Vagina (tissue), 2 donors: Measurements from ENCODE around the gene ERBB4. TPM values are rescaled to one million over a fixed set of nuclear protein-coding genes. Genes with fewer than 3 reads are reported as not detected.

ENCODE experiments used
- DNase-seq, 2 donors: peaks; one replicate each; pipeline ENCODE4 v3.0.0-alpha.2; 2017; ENCODE audit errors: extremely low spot score in 2 of 2
- H3K27ac ChIP-seq: fragments of 200-600 bp; sonication (generic); one replicate; pipeline ENCODE4 v1.5.1; 2019
- H3K27me3 ChIP-seq: fragments of 200-600 bp; sonication (generic); one replicate; pipeline ENCODE4 v1.5.1; 2019
- H3K36me3 ChIP-seq, 2 donors: fragments of 200-600 bp; sonication (generic); one replicate each; pipeline ENCODE4 v1.5.1; 2017 to 2019
- H3K4me1 ChIP-seq: fragments of 200-600 bp; sonication (generic); one replicate; pipeline ENCODE4 v1.5.1; 2019
- H3K4me3 ChIP-seq, 2 donors: fragments of 200-600 bp; sonication (generic); 1 replicate in 1 of 2; 2 replicates in 1 of 2; pipeline ENCODE4 v1.5.1; 2016 to 2019
- H3K9me3 ChIP-seq: fragments of 200-600 bp; sonication (generic); one replicate; pipeline ENCODE4 v1.5.1; 2019
- CTCF ChIP-seq, 3 experiments: fragments of 450-650 bp in 2 of 3; fragments of 200-600 bp in 1 of 3; sonication (generic) in 1 of 3; IDR thresholded peaks; one replicate each; pipeline ENCODE4 v1.5.1; 2017 to 2019; ENCODE audit warnings: antibody characterized with exemption in 3 of 3, mild to moderate bottlenecking in 2 of 3, moderate library complexity in 2 of 3
- POLR2A ChIP-seq, 2 donors: fragments of 450-650 bp; IDR thresholded peaks; one replicate each; pipeline ENCODE4 v1.6.1; 2017; ENCODE audit warnings: antibody characterized with exemption in 2 of 2, mild to moderate bottlenecking in 2 of 2, moderate library complexity in 2 of 2
- POLR2AphosphoS5 ChIP-seq, 2 donors: sonication (generic); formaldehyde crosslinking; IDR thresholded peaks; one replicate each; pipeline ENCODE4 v1.9.0; 2017; ENCODE audit warnings: antibody characterized with exemption in 2 of 2, mild to moderate bottlenecking in 2 of 2, low read depth in 1 of 2; ENCODE audit not compliant: insufficient read depth in 1 of 2
- intact Hi-C: fragments of 100-400 bp; cut with DNase I; formaldehyde crosslinking; loops from one replicate; pipeline ENCODE4 v1.15.1; 2023
- total RNA-seq: library from RNA; depleted of rRNA; stranded (reverse); fragments of >200 nt; gene quantifications from one replicate; pipeline ENCODE4 v1.2.3, GENCODE V29; 2016

The ERBB4 gene
- total RNA-seq, 1 donor from 2014 or later, result 0.25 TPM

GRCh38 chr2:212539072-212539880 is 674 bp upstream of the ERBB4 start:
- Histone ChIP-seq H3K27me3 (no peaks in the 10 kb centered on the region), H3K9me3 (no peaks in the 10 kb centered on the region), H3K4me3 (peak overlapping the region; percentile 52 to 73), H3K27ac (no peak overlapping the region), H3K4me1 (peaks cover 24% of the 10 kb centered on the region), H3K36me3 (no peaks in the 10 kb centered on the region)
- intact Hi-C loops, result no loop called here
- TF ChIP-seq POLR2A (IDR thresholded peaks at IDR 0.05) (no peak), CTCF (IDR thresholded peaks at IDR 0.05) (no peak), POLR2AphosphoS5 (IDR thresholded peaks at IDR 0.05; ENCODE audit: insufficient read depth in 1 of 2, low read depth in 1 of 2) (no peak)
- no peak for DNase-seq

- peak overlapping the region; percentile 52 to 73 for H3K4me3 ChIP-seq
- TF ChIP-seq POLR2A (IDR thresholded peaks at IDR 0.05), result no peak
- no peak for TF ChIP-seq POLR2AphosphoS5 (IDR thresholded peaks at IDR 0.05; ENCODE audit: insufficient read depth in 1 of 2, low read depth in 1 of 2)
- no peak for TF ChIP-seq CTCF (IDR thresholded peaks at IDR 0.05)
- no peaks in the 10 kb centered on the region for H3K27me3 ChIP-seq
- intact Hi-C loops, result no loop called here
- H3K9me3 ChIP-seq, result no peaks in the 10 kb centered on the region
- DNase-seq, result no peak
- peaks cover 24% of the 10 kb centered on the region for H3K4me1 ChIP-seq
- H3K36me3 ChIP-seq, result no peaks in the 10 kb centered on the region
- no peak overlapping the region for H3K27ac ChIP-seq
Measured at GRCh38 chr2:212537726-212538304, 787 bp downstream of the ERBB4 start.

GRCh38 chr2:212536817-212537725 is 1.5 kb downstream of the ERBB4 start:
- no peaks in the 10 kb centered on the region for H3K27me3 ChIP-seq
- H3K4me3 ChIP-seq, result peak overlapping the region; percentile 52 to 73
- TF ChIP-seq POLR2A (IDR thresholded peaks at IDR 0.05), result no peak
- no peak for TF ChIP-seq POLR2AphosphoS5 (IDR thresholded peaks at IDR 0.05; ENCODE audit: insufficient read depth in 1 of 2, low read depth in 1 of 2)
- no peak for TF ChIP-seq CTCF (IDR thresholded peaks at IDR 0.05)
- peaks cover 24% of the 10 kb centered on the region for H3K4me1 ChIP-seq
- intact Hi-C loops, result no loop called here
- no peaks in the 10 kb centered on the region for H3K36me3 ChIP-seq
- H3K9me3 ChIP-seq, result no peaks in the 10 kb centered on the region
- H3K27ac ChIP-seq, result no peak overlapping the region
- DNase-seq, result no peak

GRCh38 chr2:212535996-212536816 is 2.4 kb downstream of the ERBB4 start:
- peaks cover 24% of the 10 kb centered on the region for H3K4me1 ChIP-seq
- H3K4me3 ChIP-seq, result peak overlapping the region; percentile 52 to 73
- H3K9me3 ChIP-seq, result no peaks in the 10 kb centered on the region
- no peak overlapping the region for H3K27ac ChIP-seq
- intact Hi-C loops, result no loop called here
- no peak for TF ChIP-seq CTCF (IDR thresholded peaks at IDR 0.05)
- TF ChIP-seq POLR2AphosphoS5 (IDR thresholded peaks at IDR 0.05; ENCODE audit: insufficient read depth in 1 of 2, low read depth in 1 of 2), result no peak
- no peak for TF ChIP-seq POLR2A (IDR thresholded peaks at IDR 0.05)
- DNase-seq, result no peak
- no peaks in the 10 kb centered on the region for H3K27me3 ChIP-seq
- no peaks in the 10 kb centered on the region for H3K36me3 ChIP-seq
